ENCODE measurements around the gene ACKR4. TPM values are rescaled to one million over a fixed set of nuclear protein-coding genes. Genes with fewer than 3 reads are reported as not detected.

Gene ACKR4
- total RNA-seq, 1 experiment from 2014 or later: not detected

GRCh38 chr3:132629928-132630327 lies 32.9 kb downstream of the ACKR4 start:
- H3K4me2 ChIP-seq (ENCODE audit: low read length): 0 out of 2 replicates have a peak overlapping the region, but pooled peaks have one; percentile 26

DNA sequence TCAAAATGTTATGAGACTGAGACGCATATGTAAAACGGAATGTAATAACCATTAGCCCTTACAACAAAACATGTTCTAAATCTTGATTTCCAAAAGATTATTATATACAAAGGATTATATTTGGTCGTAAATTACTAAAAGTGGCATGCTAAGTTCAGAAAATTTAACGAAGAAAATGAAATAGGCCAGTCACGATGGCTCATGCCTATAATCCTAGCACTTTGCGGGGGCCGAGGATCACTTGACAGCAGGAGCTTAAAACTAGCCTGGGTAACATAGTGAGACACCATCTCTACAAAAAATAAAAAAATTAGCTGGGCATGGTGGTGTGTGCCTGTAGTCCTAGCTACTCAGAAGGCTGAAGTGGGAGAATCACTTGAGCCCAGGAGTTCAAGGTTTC lies 33.5 kb downstream of the ACKR4 start:
- no peaks in the 10 kb centered on the region for H3K27me3 ChIP-seq (ENCODE audit: low read length)
- H3K36me3 ChIP-seq (ENCODE audit: low read depth, low read length): no peaks in the 10 kb centered on the region
- H3K27ac ChIP-seq (ENCODE audit: low read length): peak overlapping the region; percentile 56
- TF ChIP-seq, protein P1, sequence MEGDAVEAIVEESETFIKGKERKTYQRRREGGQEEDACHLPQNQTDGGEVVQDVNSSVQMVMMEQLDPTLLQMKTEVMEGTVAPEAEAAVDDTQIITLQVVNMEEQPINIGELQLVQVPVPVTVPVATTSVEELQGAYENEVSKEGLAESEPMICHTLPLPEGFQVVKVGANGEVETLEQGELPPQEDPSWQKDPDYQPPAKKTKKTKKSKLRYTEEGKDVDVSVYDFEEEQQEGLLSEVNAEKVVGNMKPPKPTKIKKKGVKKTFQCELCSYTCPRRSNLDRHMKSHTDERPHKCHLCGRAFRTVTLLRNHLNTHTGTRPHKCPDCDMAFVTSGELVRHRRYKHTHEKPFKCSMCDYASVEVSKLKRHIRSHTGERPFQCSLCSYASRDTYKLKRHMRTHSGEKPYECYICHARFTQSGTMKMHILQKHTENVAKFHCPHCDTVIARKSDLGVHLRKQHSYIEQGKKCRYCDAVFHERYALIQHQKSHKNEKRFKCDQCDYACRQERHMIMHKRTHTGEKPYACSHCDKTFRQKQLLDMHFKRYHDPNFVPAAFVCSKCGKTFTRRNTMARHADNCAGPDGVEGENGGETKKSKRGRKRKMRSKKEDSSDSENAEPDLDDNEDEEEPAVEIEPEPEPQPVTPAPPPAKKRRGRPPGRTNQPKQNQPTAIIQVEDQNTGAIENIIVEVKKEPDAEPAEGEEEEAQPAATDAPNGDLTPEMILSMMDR (conservative IDR thresholded peaks at IDR 0.05; ENCODE audit: low read depth, low read length): no peak
- no peak for TF ChIP-seq EZH2phosphoT487 (IDR thresholded peaks at IDR 0.05; ENCODE audit: borderline replicate concordance, low read length)
- no peak for TF ChIP-seq EZH2 (IDR thresholded peaks at IDR 0.05; ENCODE audit: low read length, unreplicated experiment)
- H3K9ac ChIP-seq (ENCODE audit: low read length): 0 out of 2 replicates have a peak overlapping the region, but pooled peaks have one; percentile 9
- H3F3A ChIP-seq (ENCODE audit: low read length, unreplicated experiment): no peaks in the 10 kb centered on the region
- H3K4me1 ChIP-seq (ENCODE audit: insufficient read depth, low read length): peaks cover 12% of the 10 kb centered on the region
- POLR2A ChIA-PET (ENCODE audit: unreplicated experiment): no interaction called here
- no peak overlapping the region for H3K4me2 ChIP-seq (ENCODE audit: low read length)
- H3K9me3 ChIP-seq (ENCODE audit: low read length): no peaks in the 10 kb centered on the region
- DNase-seq: no peak
- H4K20me1 ChIP-seq (ENCODE audit: low read length): no peaks in the 10 kb centered on the region
- no peak for ATAC-seq
- CTCF ChIA-PET: interaction anchor here (0.6 kb wide), 1 partner anchor 388 kb away, joined by 3 read pairs; no protein-coding TSS in a partner anchor
- intact Hi-C loops (cut with micrococcal nuclease): no loop called here
- no peak overlapping the region for H2AFZ ChIP-seq (ENCODE audit: low read length)
- H3K9me2 ChIP-seq (replicated peaks; ENCODE audit: low read length): no peaks in the 10 kb centered on the region
- no TSS peak for BruUV-seq (replicated peaks)
- no peak overlapping the region for H3K4me3 ChIP-seq (ENCODE audit: low read length)
- no peaks in the 10 kb centered on the region for H3K79me2 ChIP-seq (ENCODE audit: low read length)

More at GRCh38 chr3:132629928-132630327, 32.9 kb downstream of the ACKR4 start:
- H3K9me3 ChIP-seq (ENCODE audit: low read length): no peaks in the 10 kb centered on the region
- no TSS peak for BruUV-seq (replicated peaks)
- H3K9ac ChIP-seq (ENCODE audit: low read length): peak overlapping the region; percentile 28; the same call in 1 of the 2 replicates
- ATAC-seq (peak; percentile 88), DNase-seq (peak; percentile 65)
- H2AFZ ChIP-seq (ENCODE audit: low read length): no peak overlapping the region
- no peaks in the 10 kb centered on the region for H3K36me3 ChIP-seq (ENCODE audit: low read depth, low read length)
- no peaks in the 10 kb centered on the region for H3K9me2 ChIP-seq (replicated peaks; ENCODE audit: low read length)
- no peak overlapping the region for H3K4me3 ChIP-seq (ENCODE audit: low read length)
- H3K27me3 ChIP-seq (ENCODE audit: low read length): no peaks in the 10 kb centered on the region
- no peaks in the 10 kb centered on the region for H3F3A ChIP-seq (ENCODE audit: low read length, unreplicated experiment)
- no peaks in the 10 kb centered on the region for H3K79me2 ChIP-seq (ENCODE audit: low read length)
- peak overlapping the region; percentile 79 for H3K27ac ChIP-seq (ENCODE audit: low read length)
- H4K20me1 ChIP-seq (ENCODE audit: low read length): no peaks in the 10 kb centered on the region
- ChIA-PET CTCF (no interaction called here), POLR2A (ENCODE audit: unreplicated experiment) (no interaction called here)
- intact Hi-C loops (cut with micrococcal nuclease): no loop called here
- TF ChIP-seq, protein P1 (conservative IDR thresholded peaks at IDR 0.05; ENCODE audit: low read depth, low read length): no peak
- no peak for TF ChIP-seq EZH2phosphoT487 (IDR thresholded peaks at IDR 0.05; ENCODE audit: borderline replicate concordance, low read length)
- TF ChIP-seq EZH2 (IDR thresholded peaks at IDR 0.05; ENCODE audit: low read length, unreplicated experiment): no peak
- H3K4me1 ChIP-seq (ENCODE audit: insufficient read depth, low read length): peaks cover 12% of the 10 kb centered on the region

DNA sequence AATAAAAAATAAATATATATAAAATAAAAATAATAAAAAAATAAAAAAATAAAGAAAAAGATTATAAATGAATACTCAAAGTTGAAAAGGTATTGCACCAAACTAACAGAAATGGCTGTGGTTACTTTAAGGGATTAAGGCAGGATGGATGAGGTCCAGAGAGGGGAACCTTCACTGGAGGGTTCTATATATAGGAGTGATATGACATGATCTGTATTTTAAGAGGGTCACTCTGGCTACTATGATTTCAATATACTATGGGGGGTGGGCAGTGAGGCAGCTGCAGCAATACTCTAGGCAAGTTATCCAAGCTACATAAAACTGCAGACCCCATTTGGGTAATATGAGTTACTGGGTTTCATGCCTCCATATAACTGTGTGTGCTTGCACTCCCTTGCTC lies 38.0 kb downstream of the ACKR4 start:
- no peaks in the 10 kb centered on the region for H3K9me3 ChIP-seq (ENCODE audit: low read length)
- H3K4me3 ChIP-seq (ENCODE audit: low read length): no peak overlapping the region
- no peak for DNase-seq
- TF ChIP-seq EZH2phosphoT487 (IDR thresholded peaks at IDR 0.05; ENCODE audit: borderline replicate concordance, low read length) (no peak), EZH2 (IDR thresholded peaks at IDR 0.05; ENCODE audit: low read length, unreplicated experiment) (no peak)
- POLR2A ChIA-PET (ENCODE audit: unreplicated experiment): no interaction called here
- no peak for ATAC-seq
- H2AFZ ChIP-seq (ENCODE audit: low read length): no peak overlapping the region
- H3K9me2 ChIP-seq (replicated peaks; ENCODE audit: low read length): no peaks in the 10 kb centered on the region
- CTCF ChIA-PET: no interaction called here
- no peaks in the 10 kb centered on the region for H3F3A ChIP-seq (ENCODE audit: low read length, unreplicated experiment)
- no peaks in the 10 kb centered on the region for H3K79me2 ChIP-seq (ENCODE audit: low read length)
- BruUV-seq (replicated peaks): no TSS peak
- no peaks in the 10 kb centered on the region for H3K27me3 ChIP-seq (ENCODE audit: low read length)
- no peaks in the 10 kb centered on the region for H3K36me3 ChIP-seq (ENCODE audit: low read depth, low read length)
- peaks cover 19% of the 10 kb centered on the region for H3K4me1 ChIP-seq (ENCODE audit: insufficient read depth, low read length)
- no peak overlapping the region for H3K9ac ChIP-seq (ENCODE audit: low read length)
- intact Hi-C loops (cut with micrococcal nuclease): no loop called here
- no peak overlapping the region for H3K4me2 ChIP-seq (ENCODE audit: low read length)
- H3K27ac ChIP-seq (ENCODE audit: low read length): no peak overlapping the region
- no peaks in the 10 kb centered on the region for H4K20me1 ChIP-seq (ENCODE audit: low read length)
